Urothelium cell line (cell line): ENCODE data around the gene SUPT3H.

ENCODE experiments used
- DNase-seq: peaks from one replicate; pipeline ENCODE4 v3.0.0; 2011; ENCODE audit warnings: low spot score, mixed read lengths
- FAIRE-seq: peaks from 2 replicates; lab custom pipeline; 2011; peaks lifted over from hg19 to GRCh38; lab: Jason Lieb, UNC

SUPT3H gene

GRCh38 chr6:44972709-44973108 is 405.0 kb downstream of the SUPT3H start:
- DNase-seq = no peak

GRCh38 chr6:44969446-44970185 is 408.1 kb downstream of the SUPT3H start:
- no peak for DNase-seq
- no peak for FAIRE-seq

More at GRCh38 chr6:44972709-44973108, 405.0 kb downstream of the SUPT3H start:
- no peak for FAIRE-seq

DNA sequence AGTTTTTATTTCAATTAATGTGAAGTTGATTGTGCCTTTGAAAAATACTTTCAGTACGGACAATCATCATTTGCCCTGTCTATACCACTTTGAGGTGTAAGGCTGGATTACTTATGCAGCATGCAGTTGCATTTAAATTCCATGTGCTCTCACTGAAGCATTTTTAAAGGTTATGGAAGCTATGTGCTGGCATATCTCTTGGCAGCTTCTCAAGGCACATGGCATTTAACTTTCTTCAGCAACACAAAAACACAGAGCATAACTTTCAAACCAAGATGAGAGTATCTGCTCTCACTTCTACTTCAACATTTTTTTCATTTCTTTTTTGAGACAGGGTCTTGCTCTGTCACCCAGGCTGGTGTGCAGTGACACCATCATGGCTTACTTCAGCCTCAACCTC is 410.3 kb downstream of the SUPT3H start:
- FAIRE-seq (no peak), DNase-seq (no peak)

DNA sequence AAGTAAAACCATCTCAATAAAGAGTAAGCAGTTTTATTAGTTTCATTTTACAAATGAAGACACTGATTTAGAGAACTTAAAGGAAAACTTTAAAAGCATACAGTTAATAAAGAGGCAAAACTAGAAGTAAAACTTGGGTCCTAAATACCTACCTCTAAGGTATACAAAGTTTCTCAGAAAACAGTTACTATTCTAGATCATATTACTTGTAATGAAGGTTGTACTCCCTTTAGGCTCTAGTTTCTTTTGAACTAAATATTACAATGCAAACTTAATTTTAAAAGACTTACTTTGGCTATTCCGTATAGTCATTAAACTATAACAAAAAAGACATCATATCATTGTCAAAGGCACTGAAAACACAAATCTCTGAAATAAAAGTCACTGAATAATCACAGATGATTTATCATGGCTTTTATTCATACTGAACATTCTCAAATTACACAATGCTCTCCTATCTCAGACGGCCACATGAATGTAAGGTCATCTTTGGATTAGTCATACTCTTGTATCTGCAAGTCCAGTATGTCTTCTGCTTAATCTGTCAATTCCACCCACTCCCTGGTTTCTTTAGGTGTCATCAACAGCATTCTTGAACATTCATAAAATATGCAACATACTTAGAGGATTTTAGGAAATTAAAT is 411.2 kb downstream of the SUPT3H start:
- peak; percentile 50 for DNase-seq
- no peak for FAIRE-seq

DNA sequence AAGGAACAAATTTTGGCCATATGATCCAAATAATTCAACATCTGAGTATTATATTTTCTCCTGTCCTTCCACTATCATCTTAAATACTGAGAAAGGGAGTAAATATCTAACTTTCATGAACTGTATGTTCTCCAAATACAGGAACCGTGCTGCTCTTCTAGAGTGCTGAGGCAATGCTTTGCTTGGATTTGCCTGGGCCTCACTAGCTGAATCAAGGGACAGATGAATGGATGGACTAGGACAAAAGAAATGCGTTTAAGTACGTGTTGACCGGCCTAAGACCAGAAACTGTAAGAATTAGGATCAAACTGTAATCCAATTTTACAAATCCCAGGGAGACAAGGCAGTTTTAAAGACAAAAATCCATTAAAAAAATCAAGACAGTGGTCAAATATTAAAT is 412.0 kb downstream of the SUPT3H start:
- no peak for DNase-seq

DNA sequence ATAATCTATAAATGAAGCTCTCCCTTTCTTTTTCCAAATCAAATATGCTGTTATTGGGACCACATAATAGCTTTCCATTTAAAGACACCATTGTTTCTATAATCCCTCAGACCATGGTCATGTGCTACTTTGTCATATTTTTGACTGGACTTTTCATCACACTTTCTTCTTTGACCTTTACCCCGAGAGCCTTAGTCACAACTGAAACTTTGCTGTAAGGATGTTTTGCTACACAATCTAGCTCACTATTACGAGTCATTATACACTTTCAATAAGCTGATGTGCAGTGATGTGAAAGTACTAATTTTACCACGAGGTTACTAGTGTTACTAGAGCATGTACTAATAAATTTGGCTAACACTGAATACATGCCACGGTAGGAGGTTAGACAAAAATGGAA is 416.8 kb downstream of the SUPT3H start:
- DNase-seq (no peak), FAIRE-seq (no peak)

More for the DNA sequence above, 412.0 kb downstream of the SUPT3H start:
- no peak for FAIRE-seq

DNA sequence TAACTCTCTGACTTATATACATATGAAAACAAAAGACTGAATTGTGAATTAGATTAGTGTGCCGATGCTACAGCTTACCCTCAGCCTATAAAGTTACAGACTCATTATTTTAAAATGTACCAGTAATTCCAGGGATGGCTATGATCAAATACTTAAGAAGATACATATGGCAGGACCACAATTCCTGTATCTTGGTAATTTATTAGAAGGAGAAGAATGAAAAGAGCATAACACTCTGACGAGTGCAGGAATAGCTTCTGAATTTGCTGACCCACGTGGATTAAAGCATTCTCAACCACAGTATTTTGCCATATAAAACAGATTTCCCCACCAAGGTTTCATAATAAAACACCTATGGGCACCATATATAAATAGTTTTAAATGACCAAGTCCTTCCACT is 418.1 kb downstream of the SUPT3H start:
- no peak for FAIRE-seq

GRCh38 chr6:44957156-44957555 is 420.6 kb downstream of the SUPT3H start:
- peak; percentile 37 for FAIRE-seq
- DNase-seq = no peak

More for the DNA sequence above, 418.1 kb downstream of the SUPT3H start:
- no peak for DNase-seq

DNA sequence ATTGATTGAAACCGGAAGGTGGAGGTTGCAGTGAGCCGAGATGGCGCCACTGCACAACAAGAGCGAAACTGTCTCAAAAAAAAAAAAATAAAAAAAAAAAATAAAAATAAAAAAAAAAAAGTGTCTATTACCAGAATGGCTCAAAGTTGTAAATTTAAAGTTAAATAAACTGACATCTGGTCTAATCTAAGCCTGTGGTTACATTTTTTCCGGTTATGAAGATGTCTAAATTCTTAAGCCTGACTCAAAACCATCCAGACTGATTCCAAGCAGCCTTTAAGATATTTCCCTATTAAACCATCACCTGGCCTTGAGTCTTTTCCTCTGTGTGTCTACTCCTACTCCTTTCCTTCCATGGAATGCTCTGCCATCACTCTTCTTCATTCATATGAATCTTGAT is 421.3 kb downstream of the SUPT3H start:
- no peak for FAIRE-seq
- DNase-seq = peak; percentile 4

DNA sequence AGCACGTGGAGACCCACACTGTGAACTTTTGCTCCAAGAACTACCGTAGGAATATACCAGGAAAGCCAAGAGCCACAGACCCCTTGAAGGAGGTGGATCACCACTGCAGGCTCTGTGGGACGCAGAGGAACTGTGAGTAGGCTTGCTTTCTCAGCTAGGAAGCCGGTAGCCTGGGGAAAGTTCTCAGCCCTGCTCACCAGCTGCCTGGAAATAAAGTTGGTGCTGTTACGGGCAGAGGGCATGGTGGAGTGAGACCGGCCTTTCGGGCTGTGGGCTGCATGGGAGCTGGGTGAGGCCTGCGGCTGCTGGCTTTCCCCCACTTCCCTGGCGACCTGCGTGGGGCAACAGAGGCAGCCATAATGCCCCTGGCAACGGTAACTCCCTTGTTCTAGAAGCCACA is 422.6 kb downstream of the SUPT3H start:
- FAIRE-seq = no peak
- DNase-seq = no peak

DNA sequence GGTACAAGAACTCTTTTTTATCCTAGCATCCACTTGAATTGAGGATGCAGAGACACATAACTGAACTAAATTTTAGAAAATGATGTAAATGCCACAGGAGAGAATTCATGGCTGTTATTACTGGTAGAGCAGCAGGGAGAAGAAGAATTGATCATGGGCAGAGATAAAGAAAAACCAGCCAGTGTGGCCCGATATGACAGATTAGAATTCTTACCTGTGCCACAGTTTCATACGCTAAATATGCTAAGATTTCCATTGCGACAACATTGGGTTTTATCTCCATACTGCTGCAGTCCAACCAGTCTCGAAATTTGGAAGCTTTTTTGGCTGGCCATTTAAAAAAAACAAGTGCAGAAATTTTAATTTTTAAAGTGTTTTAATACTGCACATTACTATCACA is 423.5 kb downstream of the SUPT3H start:
- DNase-seq (no peak), FAIRE-seq (no peak)

- FAIRE-seq = no peak
Measured at GRCh38 chr6:44951253-44951747, 426.4 kb downstream of the SUPT3H start.

DNA sequence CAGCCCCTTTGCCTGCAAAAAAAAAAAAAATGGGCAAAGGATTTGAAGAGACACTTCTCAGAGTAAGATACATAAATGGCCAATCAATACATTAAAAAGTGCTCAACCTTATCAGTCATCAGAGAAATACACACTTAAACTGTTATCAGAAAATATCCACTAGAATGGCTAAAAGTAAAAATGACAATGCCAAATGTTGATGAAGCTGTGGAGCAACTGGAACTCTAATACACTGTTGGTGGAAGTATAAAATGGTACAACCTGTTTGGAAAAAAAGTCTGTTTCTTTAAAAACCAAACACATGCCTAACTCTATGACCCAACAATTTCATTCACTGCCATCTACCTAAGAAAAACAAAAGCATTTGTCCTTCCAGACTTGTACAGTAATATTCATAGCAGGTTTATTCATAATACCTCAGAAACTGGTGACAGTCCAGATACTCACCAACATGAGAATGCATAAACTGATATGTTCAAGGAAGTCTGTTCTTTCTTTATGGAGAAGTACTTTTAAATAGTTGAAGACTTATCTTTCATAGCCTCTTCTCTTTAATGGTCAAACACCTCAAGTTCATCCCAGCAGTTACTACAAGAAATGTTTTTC is 428.0 kb downstream of the SUPT3H start:
- no peak for DNase-seq
- no peak for FAIRE-seq

More at GRCh38 chr6:44951253-44951747, 426.4 kb downstream of the SUPT3H start:
- DNase-seq = no peak

- no peak for FAIRE-seq
- DNase-seq = no peak
Measured at GRCh38 chr6:44943541-44943940, 434.2 kb downstream of the SUPT3H start.

GRCh38 chr6:44942798-44943197 is 434.9 kb downstream of the SUPT3H start:
- no peak for FAIRE-seq
- no peak for DNase-seq

- FAIRE-seq (no peak), DNase-seq (no peak)
Measured at GRCh38 chr6:44942201-44942600, 435.5 kb downstream of the SUPT3H start.

- no peak for FAIRE-seq
Measured at GRCh38 chr6:44940367-44940766, 437.4 kb downstream of the SUPT3H start.

DNA sequence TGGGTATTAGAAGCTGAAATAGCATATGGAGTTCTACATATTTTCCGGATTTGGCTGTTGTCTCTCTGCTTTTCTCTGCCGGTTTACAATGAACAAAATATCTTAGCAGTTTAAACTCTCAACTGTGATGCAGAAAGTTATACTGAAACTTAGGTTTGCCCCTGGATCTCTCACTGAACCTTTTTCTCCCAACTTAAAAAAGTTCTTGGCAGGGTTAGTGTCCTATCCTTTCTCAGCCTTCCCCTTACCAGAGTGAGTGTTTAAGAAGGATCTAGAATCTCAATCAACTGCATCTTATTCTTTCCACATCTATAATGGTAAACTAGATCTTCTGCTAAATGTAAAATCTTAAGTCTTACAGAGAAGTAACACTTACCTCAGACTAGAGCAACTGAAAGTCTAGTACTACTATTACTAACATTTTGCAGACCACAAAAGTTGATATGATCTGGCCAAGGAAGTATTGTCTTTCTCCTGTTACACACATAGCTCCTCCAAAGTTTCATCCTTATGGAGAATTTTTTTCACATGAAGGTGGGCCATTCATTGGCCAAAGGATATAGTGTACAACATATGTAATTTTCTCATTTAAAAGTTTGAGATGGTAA is 441.9 kb downstream of the SUPT3H start:
- DNase-seq (no peak), FAIRE-seq (no peak)

More at GRCh38 chr6:44940367-44940766, 437.4 kb downstream of the SUPT3H start:
- no peak for DNase-seq

- DNase-seq (no peak), FAIRE-seq (no peak)
Measured at GRCh38 chr6:44933108-44933507, 444.6 kb downstream of the SUPT3H start.

- FAIRE-seq = no peak
Measured at GRCh38 chr6:44932651-44933091, 445.1 kb downstream of the SUPT3H start.

GRCh38 chr6:44931385-44931784 is 446.3 kb downstream of the SUPT3H start:
- FAIRE-seq (no peak), DNase-seq (no peak)

More at GRCh38 chr6:44932651-44933091, 445.1 kb downstream of the SUPT3H start:
- no peak for DNase-seq
